ENCODE data around the gene CCNDBP1.

CCNDBP1 gene

GRCh38 chr15:43183270-43183669 is 1.9 kb upstream of the CCNDBP1 start:
- in situ Hi-C loops (cut with HindIII; ENCODE audit: low sequenced_read_pairs), result no loop called here
- no peak for TF ChIP-seq CTCF (IDR thresholded peaks at IDR 0.05; ENCODE audit: low read depth, low read length)
- no peak for DNase-seq (ENCODE audit: low read depth, low spot score)
- no peak overlapping the region for H3K4me3 ChIP-seq (ENCODE audit: low read depth, low read length)

DNA sequence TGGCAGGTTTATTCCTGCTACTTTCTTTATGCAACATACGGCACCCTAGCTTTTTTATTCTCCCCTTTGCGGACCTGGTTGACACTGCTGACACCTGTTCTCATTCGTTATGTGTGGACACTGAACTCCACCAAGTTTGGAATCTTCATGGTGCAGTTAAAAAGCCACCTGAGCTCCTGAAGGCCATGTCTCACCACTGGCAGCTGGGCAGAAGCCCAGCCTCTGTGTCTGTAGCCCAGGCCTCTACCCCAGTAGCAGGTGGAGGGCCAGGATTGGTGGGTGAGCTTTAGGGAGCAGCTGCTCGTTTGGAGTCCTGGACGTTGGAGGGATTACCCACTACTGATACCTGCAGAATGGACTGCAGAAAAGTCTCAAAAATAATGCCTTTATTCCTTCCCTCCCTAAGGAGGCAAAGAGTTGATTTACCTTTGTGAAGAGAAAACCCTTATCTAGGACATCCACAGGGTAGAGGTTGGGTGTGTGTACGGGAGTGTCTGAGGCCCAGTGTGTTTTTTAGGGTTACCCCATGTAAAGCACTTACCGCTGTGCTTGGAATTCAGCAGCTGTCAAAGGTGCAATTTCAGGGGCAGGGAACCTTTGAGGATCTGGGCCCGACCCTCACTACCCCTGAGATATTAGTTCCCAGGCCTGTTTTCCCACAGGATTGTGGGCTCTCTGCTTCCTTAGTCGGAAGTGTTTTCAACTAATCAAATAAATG is 637 bp upstream of the CCNDBP1 start:
- H3K4me3 ChIP-seq (ENCODE audit: low read depth, low read length), result peak overlapping the region; percentile 75

DNA sequence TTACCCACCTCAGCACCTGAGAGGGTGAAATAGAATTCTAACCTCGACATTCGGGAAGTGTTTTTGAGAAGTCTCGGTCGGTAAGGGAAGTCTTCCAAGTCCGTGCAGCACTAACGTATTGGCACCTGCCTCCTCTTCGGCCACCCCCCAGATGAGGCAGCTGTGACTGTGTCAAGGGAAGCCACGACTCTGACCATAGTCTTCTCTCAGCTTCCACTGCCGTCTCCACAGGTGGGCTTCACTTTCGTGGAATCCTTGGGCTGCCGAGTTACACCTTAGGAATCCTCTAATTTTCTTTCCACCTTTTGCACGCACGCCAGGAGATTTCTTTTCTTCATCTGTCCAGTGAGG is 775 bp downstream of the CCNDBP1 start:
- peak overlapping the region; percentile 75 for H3K4me3 ChIP-seq (ENCODE audit: low read depth, low read length)
- in situ Hi-C loops (cut with HindIII; ENCODE audit: low sequenced_read_pairs), result no loop called here
- DNase-seq (ENCODE audit: low read depth, low spot score), result no peak
- TF ChIP-seq CTCF (IDR thresholded peaks at IDR 0.05; ENCODE audit: low read depth, low read length), result no peak

More for the DNA sequence above, 637 bp upstream of the CCNDBP1 start:
- in situ Hi-C loops (cut with HindIII; ENCODE audit: low sequenced_read_pairs), result no loop called here
- no peak for DNase-seq (ENCODE audit: low read depth, low spot score)
- no peak for TF ChIP-seq CTCF (IDR thresholded peaks at IDR 0.05; ENCODE audit: low read depth, low read length)

DNA sequence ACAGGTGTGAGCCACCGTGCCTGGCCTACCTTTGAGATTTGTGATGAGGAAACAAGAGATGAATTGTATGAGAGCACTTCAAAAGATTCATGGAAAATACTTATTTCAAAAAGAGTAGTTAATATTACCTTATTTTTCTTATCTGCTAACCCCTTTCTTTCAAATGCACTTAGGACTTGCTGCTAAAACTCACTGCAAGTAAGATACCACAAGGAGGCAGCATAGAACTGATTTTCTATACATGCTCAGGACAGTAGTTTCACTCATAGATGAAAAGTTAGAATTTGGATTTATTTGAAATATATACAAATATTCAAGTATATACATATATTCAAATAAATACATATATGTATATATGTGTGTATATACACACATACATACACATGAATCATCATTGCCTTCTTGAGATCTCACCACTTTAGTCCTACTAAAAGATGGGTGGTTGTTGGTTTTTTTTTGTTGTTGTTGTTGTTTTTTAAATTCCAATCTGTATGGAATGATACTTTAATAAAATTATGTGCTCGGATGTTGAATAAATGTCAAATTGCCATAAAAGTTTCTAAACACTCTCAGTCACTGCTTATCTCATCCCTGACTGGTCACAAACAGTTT is 2.4 kb downstream of the CCNDBP1 start:
- H3K4me3 ChIP-seq (ENCODE audit: low read depth, low read length), result no peak overlapping the region
- peak; percentile 58 for DNase-seq (ENCODE audit: low read depth, low spot score)
- TF ChIP-seq CTCF (IDR thresholded peaks at IDR 0.05; ENCODE audit: low read depth, low read length), result peak; percentile 78
- in situ Hi-C loops (cut with HindIII; ENCODE audit: low sequenced_read_pairs), result no loop called here

- no peak overlapping the region for H3K4me3 ChIP-seq (ENCODE audit: low read depth, low read length)
- DNase-seq (ENCODE audit: low read depth, low spot score), result no peak
- in situ Hi-C loops (cut with HindIII; ENCODE audit: low sequenced_read_pairs), result no loop called here
- TF ChIP-seq CTCF (IDR thresholded peaks at IDR 0.05; ENCODE audit: low read depth, low read length), result no peak
Observed at GRCh38 chr15:43189296-43189695, 4.1 kb downstream of the CCNDBP1 start.

DNA sequence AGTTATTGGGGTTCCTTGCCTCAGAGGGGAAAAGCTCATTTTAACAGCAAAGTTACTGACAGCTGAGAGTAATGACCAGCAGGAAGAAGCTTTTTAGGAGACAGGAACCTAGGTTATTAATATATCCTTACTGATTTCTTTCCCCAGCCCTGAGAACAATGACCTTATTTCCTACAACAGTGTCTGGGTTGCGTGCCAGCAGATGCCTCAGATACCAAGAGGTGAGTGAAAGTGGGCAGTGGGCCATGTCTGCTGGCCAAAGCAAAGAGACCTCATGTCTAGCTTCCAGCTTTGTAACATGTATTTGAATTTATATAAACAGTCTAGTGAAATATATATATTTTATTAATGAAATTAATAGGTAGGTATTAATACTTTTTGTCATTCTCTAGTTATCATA is 5.0 kb downstream of the CCNDBP1 start:
- no peak for DNase-seq (ENCODE audit: low read depth, low spot score)
- in situ Hi-C loops (cut with HindIII; ENCODE audit: low sequenced_read_pairs), result no loop called here
- no peak for TF ChIP-seq CTCF (IDR thresholded peaks at IDR 0.05; ENCODE audit: low read depth, low read length)
- H3K4me3 ChIP-seq (ENCODE audit: low read depth, low read length), result no peak overlapping the region

Measured in astrocyte of the spinal cord (primary cell).